ENCODE data around the gene AXDND1. TPM values are rescaled to one million over a fixed set of nuclear protein-coding genes. Genes with fewer than 3 reads are reported as not detected.
A peak's percentile ranks its signal among the peaks of the same experiment; 100 is the strongest.

Gene AXDND1
- total RNA-seq, 4 donors from 2014 or later: not detected

DNA sequence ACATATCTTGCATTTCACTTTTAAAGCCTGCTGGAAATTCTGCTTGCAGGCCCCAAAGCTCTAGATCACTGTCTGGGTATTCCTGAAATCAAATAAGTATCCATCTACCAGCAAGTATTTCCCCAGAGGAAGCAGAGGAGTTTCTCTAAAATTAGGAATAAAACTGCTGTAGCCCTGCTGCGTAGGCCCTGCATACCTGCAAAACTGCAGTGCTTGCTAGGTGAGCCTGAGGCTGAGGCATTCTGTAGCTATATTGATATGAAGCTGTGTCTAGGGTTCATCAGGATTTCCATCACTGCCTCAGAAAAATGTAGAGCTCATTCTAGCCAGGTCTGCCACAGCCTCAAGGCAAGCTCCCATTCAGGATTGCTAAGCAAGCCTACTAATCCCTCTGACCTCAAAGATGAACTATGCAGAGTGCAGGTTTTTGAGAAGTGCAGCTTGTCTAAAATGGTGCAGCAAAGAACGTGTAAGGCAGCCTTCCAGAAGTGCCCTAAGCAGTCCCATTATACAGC is 181.3 kb downstream of the AXDND1 start:
- Histone ChIP-seq H3K4me1 (no peaks in the 10 kb centered on the region), H3K4me3 (no peak overlapping the region), H3K36me3 (no peaks in the 10 kb centered on the region), H3K27ac (no peak overlapping the region), H3K27me3 (no peaks in the 10 kb centered on the region), H3K9me3 (no peaks in the 10 kb centered on the region)
- in situ Hi-C loops (cut with MboI; ENCODE audit: low sequenced_read_pairs in 4 of 4): no loop called here
- intact Hi-C loops (cut with DNase I; ENCODE audit: low total_unique reads): no loop called here
- TF ChIP-seq POLR2A (IDR thresholded peaks at IDR 0.05): no peak
- TF ChIP-seq, protein P1, sequence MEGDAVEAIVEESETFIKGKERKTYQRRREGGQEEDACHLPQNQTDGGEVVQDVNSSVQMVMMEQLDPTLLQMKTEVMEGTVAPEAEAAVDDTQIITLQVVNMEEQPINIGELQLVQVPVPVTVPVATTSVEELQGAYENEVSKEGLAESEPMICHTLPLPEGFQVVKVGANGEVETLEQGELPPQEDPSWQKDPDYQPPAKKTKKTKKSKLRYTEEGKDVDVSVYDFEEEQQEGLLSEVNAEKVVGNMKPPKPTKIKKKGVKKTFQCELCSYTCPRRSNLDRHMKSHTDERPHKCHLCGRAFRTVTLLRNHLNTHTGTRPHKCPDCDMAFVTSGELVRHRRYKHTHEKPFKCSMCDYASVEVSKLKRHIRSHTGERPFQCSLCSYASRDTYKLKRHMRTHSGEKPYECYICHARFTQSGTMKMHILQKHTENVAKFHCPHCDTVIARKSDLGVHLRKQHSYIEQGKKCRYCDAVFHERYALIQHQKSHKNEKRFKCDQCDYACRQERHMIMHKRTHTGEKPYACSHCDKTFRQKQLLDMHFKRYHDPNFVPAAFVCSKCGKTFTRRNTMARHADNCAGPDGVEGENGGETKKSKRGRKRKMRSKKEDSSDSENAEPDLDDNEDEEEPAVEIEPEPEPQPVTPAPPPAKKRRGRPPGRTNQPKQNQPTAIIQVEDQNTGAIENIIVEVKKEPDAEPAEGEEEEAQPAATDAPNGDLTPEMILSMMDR (IDR thresholded peaks at IDR 0.05 in 4 of 5, conservative IDR thresholded peaks at IDR 0.05 in 1 of 5): no peak
- no peak for DNase-seq
- ATAC-seq: no peak

DNA sequence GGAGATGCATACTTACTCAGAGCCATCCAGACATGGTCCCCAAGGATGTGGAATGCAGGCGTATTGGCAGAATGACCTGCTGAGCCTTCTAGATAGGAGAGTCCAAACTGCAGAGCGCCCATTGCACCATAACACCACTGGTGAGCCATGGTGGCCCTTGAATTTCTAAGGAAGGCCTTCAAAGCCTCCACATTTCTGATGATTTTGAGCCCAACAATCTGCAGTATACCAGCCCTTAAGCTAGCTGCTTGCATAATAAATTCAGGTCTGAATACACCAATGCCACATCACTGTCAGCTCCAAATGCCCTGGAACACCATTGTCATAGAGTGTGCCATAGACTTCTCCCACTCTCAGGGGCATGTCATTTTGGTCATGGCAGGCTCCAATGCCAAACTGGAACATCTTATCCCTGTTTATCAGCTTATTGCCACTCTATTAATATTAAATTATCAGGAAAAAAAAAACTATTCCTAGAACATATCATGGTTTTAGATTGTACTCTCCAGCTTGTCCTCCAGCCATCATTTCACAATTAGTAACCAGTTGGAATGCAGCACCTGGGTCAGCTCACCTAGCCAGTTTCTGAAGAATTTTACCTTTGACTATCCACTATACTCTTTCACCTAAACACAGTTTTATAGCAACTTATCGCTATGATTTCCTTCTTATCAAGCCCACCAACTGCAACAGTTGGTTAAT is 183.0 kb downstream of the AXDND1 start:
- H3K4me3 ChIP-seq: no peak overlapping the region

DNA sequence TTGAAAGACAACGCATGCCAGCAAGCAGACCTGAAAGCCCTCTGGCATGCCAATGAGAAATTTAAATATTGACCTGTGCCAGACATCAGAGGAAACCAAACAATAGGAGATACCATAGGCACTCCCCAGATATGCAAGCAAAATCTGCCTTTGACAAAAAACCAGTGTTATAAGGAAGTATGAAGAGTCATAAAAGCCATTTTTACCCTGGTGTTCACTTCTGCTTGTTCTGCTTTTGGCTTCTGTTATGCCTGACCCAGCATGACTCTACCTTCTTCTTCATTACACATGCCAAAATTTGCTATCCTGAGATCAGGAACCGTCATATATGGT is 183.6 kb downstream of the AXDND1 start:
- TF ChIP-seq, protein P1 (IDR thresholded peaks at IDR 0.05 in 4 of 5, conservative IDR thresholded peaks at IDR 0.05 in 1 of 5): no peak
- TF ChIP-seq POLR2A (IDR thresholded peaks at IDR 0.05): no peak
- H3K27ac ChIP-seq: no peak overlapping the region
- DNase-seq (no peak), ATAC-seq (no peak)
- H3K4me3 ChIP-seq: no peak overlapping the region
- H3K9me3 ChIP-seq: no peaks in the 10 kb centered on the region
- intact Hi-C loops (cut with DNase I; ENCODE audit: low total_unique reads): no loop called here
- no peaks in the 10 kb centered on the region for H3K4me1 ChIP-seq
- in situ Hi-C loops (cut with MboI; ENCODE audit: low sequenced_read_pairs in 4 of 4): no loop called here
- no peaks in the 10 kb centered on the region for H3K36me3 ChIP-seq
- no peaks in the 10 kb centered on the region for H3K27me3 ChIP-seq

More for the DNA sequence above, 183.0 kb downstream of the AXDND1 start:
- no peak overlapping the region for H3K27ac ChIP-seq
- H3K36me3 ChIP-seq: no peaks in the 10 kb centered on the region
- H3K9me3 ChIP-seq: no peaks in the 10 kb centered on the region
- intact Hi-C loops (cut with DNase I; ENCODE audit: low total_unique reads): no loop called here
- H3K4me1 ChIP-seq: no peaks in the 10 kb centered on the region
- DNase-seq (no peak), ATAC-seq (no peak)
- no peaks in the 10 kb centered on the region for H3K27me3 ChIP-seq
- in situ Hi-C loops (cut with MboI; ENCODE audit: low sequenced_read_pairs in 4 of 4): no loop called here
- no peak for TF ChIP-seq POLR2A (IDR thresholded peaks at IDR 0.05)
- TF ChIP-seq, protein P1 (IDR thresholded peaks at IDR 0.05 in 4 of 5, conservative IDR thresholded peaks at IDR 0.05 in 1 of 5): no peak

DNA sequence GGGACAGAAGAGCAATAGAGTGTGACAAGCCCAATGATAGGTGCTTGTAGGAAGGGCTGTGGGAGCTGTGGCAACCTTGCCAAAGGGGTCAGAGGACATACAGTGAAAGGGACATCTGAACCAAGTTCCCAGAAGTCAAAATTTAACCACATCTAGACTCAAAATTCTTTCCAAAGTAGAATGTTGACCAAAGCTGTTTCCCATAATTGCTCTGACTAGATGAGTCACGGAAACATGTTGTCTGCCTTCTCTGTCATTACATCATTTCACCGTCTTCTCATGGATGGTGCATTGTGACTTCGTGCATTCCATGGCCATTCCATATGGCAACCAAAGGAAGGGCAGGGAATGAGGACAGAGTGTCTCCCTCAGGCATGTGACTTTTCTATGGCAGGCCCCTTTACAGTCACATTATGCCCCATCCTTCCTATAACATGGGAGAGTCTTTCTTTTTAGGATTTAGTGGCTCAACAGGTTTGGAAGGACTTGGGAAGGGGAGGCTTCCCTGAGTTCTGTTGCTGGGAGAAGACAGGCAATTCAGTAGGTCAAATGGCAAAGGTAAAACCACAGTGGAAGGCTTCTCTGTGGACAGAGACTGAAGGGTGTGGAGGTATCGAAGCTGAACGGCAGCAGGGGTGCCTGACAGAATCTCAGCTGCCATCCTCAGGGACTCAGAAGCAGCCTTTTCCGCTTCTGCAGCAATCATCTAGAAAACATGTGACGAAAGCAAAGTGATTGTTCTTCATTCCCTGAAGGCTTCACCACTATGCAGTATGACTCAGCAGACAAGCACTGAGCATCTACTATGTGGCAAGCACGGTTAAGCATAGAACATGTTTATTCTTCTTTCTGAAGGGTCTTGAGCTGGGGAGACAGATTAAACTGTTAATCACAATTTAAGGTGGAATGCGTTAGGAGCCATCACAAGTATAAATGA is 185.2 kb downstream of the AXDND1 start:
- peak; percentile 47 to 61 for ATAC-seq
- TF ChIP-seq, protein P1 (IDR thresholded peaks at IDR 0.05 in 4 of 5, conservative IDR thresholded peaks at IDR 0.05 in 1 of 5): no peak
- no peak for TF ChIP-seq POLR2A (IDR thresholded peaks at IDR 0.05)
- Histone ChIP-seq H3K27me3 (no peaks in the 10 kb centered on the region), H3K36me3 (no peaks in the 10 kb centered on the region), H3K9me3 (no peaks in the 10 kb centered on the region), H3K4me3 (no peak overlapping the region), H3K4me1 (no peaks in the 10 kb centered on the region), H3K27ac (no peak overlapping the region)
- no peak for DNase-seq
- intact Hi-C loops (cut with DNase I; ENCODE audit: low total_unique reads) (no loop called here), in situ Hi-C loops (cut with MboI; ENCODE audit: low sequenced_read_pairs in 4 of 4) (no loop called here)

Data from gastrocnemius medialis (tissue), 4 donors.